B cell (primary cell): ENCODE data around the gene DGUOK. TPM values are rescaled to one million over a fixed set of nuclear protein-coding genes. Genes with fewer than 3 reads are reported as not detected.

Source experiments
- ATAC-seq: fragments of 200-7000 bp; cut with Tn5 transposase; one replicate; pipeline ENCODE4 v1.10.0; 2021; ENCODE audit warnings: low read depth, mild to moderate bottlenecking, moderate number of reproducible peaks, moderate library complexity
- CTCF ChIA-PET: fragments of 350-600 bp; sonication (Branson Sonifier 250); formaldehyde crosslinking; loops from one replicate; lab custom pipeline; 2021; ENCODE audit warnings: antibody characterized with exemption, inconsistent platforms; lab: Charles Lee
- POLR2A ChIA-PET: fragments of 350-600 bp; sonication (Branson Sonifier 250); formaldehyde crosslinking; loops from one replicate; lab custom pipeline; 2021; ENCODE audit warnings: antibody characterized with exemption; lab: Charles Lee
- DNase-seq: peaks from one replicate; pipeline ENCODE4 v3.0.0; 2013
- H2AFZ ChIP-seq: 2 replicates; pipeline ENCODE4 v1.6.1; 2012; ENCODE audit warnings: mild to moderate bottlenecking, low read depth, low read length; ENCODE audit not compliant: insufficient read depth, poor library complexity, severe bottlenecking
- H3K27ac ChIP-seq, 2 donors: 1 replicate in 1 of 2; 2 replicates in 1 of 2; pipeline ENCODE4 v1.5.1; 2012 to 2013; ENCODE audit warnings: low read length in 2 of 2, mild to moderate bottlenecking in 2 of 2, moderate library complexity in 1 of 2
- H3K27me3 ChIP-seq, 4 experiments: fragments of 200-600 bp in 1 of 4; sonication (generic) in 1 of 4; replicated peaks in 1 of 4; 1 replicate in 2 of 4; 2 replicates in 2 of 4; pipeline versions ENCODE4 v1.6.1 to v1.7.0; 2013 to 2016; ENCODE audit warnings: low read length in 3 of 4, mild to moderate bottlenecking in 2 of 4, mixed read lengths in 1 of 4, moderate library complexity in 1 of 4; ENCODE audit not compliant: insufficient read depth in 4 of 4, control insufficient read depth in 3 of 4; ENCODE audit errors: control extremely low read depth in 1 of 4
- H3K36me3 ChIP-seq, 2 experiments: replicated peaks in 1 of 2; 1 replicate in 1 of 2; 2 replicates in 1 of 2; pipeline versions ENCODE4 v1.6.1 to v1.7.1; 2013; ENCODE audit warnings: low read length in 1 of 2; ENCODE audit not compliant: insufficient read depth in 2 of 2, control insufficient read depth in 1 of 2; ENCODE audit errors: control extremely low read depth in 1 of 2, extremely low read depth in 1 of 2
- H3K4me1 ChIP-seq, 2 donors: fragments of 200-600 bp in 1 of 2; sonication (generic) in 1 of 2; 1 replicate in 1 of 2; 2 replicates in 1 of 2; pipeline versions ENCODE4 v1.5.1 to v1.6.1; 2013 to 2017; ENCODE audit warnings: low read length in 2 of 2; ENCODE audit not compliant: control insufficient read depth in 2 of 2, insufficient read depth in 2 of 2
- H3K4me2 ChIP-seq: replicated peaks from 2 replicates; pipeline ENCODE3; 2012; ENCODE audit warnings: mild to moderate bottlenecking, low read depth, low read length; ENCODE audit not compliant: poor library complexity, severe bottlenecking
- H3K4me3 ChIP-seq, 5 experiments: fragments of 200-600 bp in 1 of 5; sonication (generic) in 1 of 5; 1 replicate in 3 of 5; 2 replicates in 2 of 5; pipeline versions ENCODE4 v1.5.1 to v1.7.0; 2011 to 2016; ENCODE audit warnings: low read length in 4 of 5, mild to moderate bottlenecking in 4 of 5, low read depth in 2 of 5, control low read depth in 1 of 5, moderate library complexity in 1 of 5; ENCODE audit not compliant: insufficient read depth in 1 of 5; ENCODE audit errors: control extremely low read depth in 1 of 5, extremely low read depth in 1 of 5
- H3K79me2 ChIP-seq: fragments of 200-600 bp; sonication (generic); one replicate; pipeline ENCODE4 v1.6.0; 2016; ENCODE audit warnings: low read length; ENCODE audit not compliant: control insufficient read depth, insufficient read depth
- H3K9ac ChIP-seq: fragments of 200-600 bp; sonication (generic); 2 replicates; pipeline ENCODE4 v1.6.1; 2017; ENCODE audit warnings: mild to moderate bottlenecking, low read length, moderate library complexity
- H3K9me3 ChIP-seq, 3 donors: one replicate each; pipeline versions ENCODE4 v1.6.1 to v1.7.1; 2013; ENCODE audit warnings: low read length in 2 of 3; ENCODE audit not compliant: control insufficient read depth in 2 of 3, insufficient read depth in 1 of 3; ENCODE audit errors: control extremely low read depth in 1 of 3
- H4K20me1 ChIP-seq: 2 replicates; pipeline ENCODE4 v1.6.0; 2012; ENCODE audit warnings: mild to moderate bottlenecking, low read length; ENCODE audit not compliant: insufficient read depth, control insufficient read depth, poor library complexity, severe bottlenecking
- H3K27ac Mint-ChIP-seq: one replicate; pipeline ENCODE4 v1.8.0; 2021; ENCODE audit warnings: mixed read lengths
- H3K27me3 Mint-ChIP-seq: one replicate; pipeline ENCODE4 v1.8.0; 2021; ENCODE audit warnings: mixed read lengths
- H3K4me1 Mint-ChIP-seq: one replicate; pipeline ENCODE4 v1.8.0; 2021; ENCODE audit warnings: mixed read lengths
- H3K4me3 Mint-ChIP-seq: one replicate; pipeline ENCODE4 v1.8.0; 2021; ENCODE audit warnings: mixed read lengths
- H3K9me3 Mint-ChIP-seq: one replicate; pipeline ENCODE4 v1.8.0; 2022; ENCODE audit warnings: mixed read lengths; ENCODE audit not compliant: insufficient read depth
- EZH2 ChIP-seq: IDR thresholded peaks from 2 replicates; pipeline ENCODE4 v1.6.1; 2012; ENCODE audit warnings: borderline replicate concordance, low read depth, mild to moderate bottlenecking, moderate library complexity, low read length; ENCODE audit not compliant: insufficient read depth, poor library complexity, severe bottlenecking
- WGBS: methylation state at CpG from one replicate; pipeline ENCODE4 v1.1.5; 2013; ENCODE audit warnings: missing lambda C conversion rate; ENCODE audit not compliant: insufficient coverage; 5-methylcytosine and 5-hydroxymethylcytosine counted together
- intact Hi-C: fragments of 100-400 bp; cut with micrococcal nuclease; formaldehyde crosslinking; loops from one replicate; pipeline ENCODE4 v1.10.0; 2022
- polyA plus RNA-seq: library from polyadenylated mRNA; depleted of rRNA; stranded (reverse); fragments of >200 nt; gene quantifications from 2 replicates; pipeline ENCODE4 v1.2.3, GENCODE V29; 2012
- total RNA-seq, 2 donors: library from RNA; stranded (reverse); fragments of 120-200 nt in 1 of 2; gene quantifications; 1 replicate in 1 of 2; 2 replicates in 1 of 2; pipeline versions ENCODE4 v1.2.3 to v1.2.4, GENCODE V29; 2013 to 2022
- TF ChIP-seq, protein P1 (sequence below): fragments of 200-600 bp; IDR thresholded peaks from one replicate; pipeline ENCODE4 v1.8.0; 2022; ENCODE audit warnings: antibody characterized with exemption, mild to moderate bottlenecking

Gene DGUOK
- total and polyA plus RNA-seq, 2 donors (not counting 1 experiment from before 2014, with no cell fraction given), result 61.7 to 81.5 TPM

- no peaks in the 10 kb centered on the region for H3K27me3 ChIP-seq
- peaks cover 88% of the 10 kb centered on the region for H3K79me2 ChIP-seq
- peaks cover 15 to 29% of the 10 kb centered on the region in 2 donors for H3K4me1 ChIP-seq
- DNase-seq (peak; percentile 86), ATAC-seq (peak; percentile 98)
- H2AFZ ChIP-seq, result peak overlapping the region; percentile 55
- H3K27ac ChIP-seq, result no peak overlapping the region
- ChIA-PET CTCF (interaction anchor here (1.0 to 3.2 kb wide), 10 partner anchors 15 to 332 kb away, joined by 3 to 19 read pairs (median 4); partner anchors contain the start of genes BOLA3 and STAMBP), POLR2A (interaction anchor here (0.5 to 1.0 kb wide), 3 partner anchors 76 to 158 kb away, joined by 3 read pairs; no protein-coding TSS in a partner anchor)
- peak overlapping the region; percentile 85 for H3K4me2 ChIP-seq
- peak overlapping the region; percentile 53 for H3K27ac Mint-ChIP-seq
- no peaks in the 10 kb centered on the region for H3K9me3 Mint-ChIP-seq
- peaks cover 0 to 17% of the 10 kb centered on the region in 2 experiments for H3K36me3 ChIP-seq
- peak overlapping the region; percentile 87 for H3K4me3 Mint-ChIP-seq
- H3K27me3 Mint-ChIP-seq, result no peaks in the 10 kb centered on the region
- TF ChIP-seq, protein P1, sequence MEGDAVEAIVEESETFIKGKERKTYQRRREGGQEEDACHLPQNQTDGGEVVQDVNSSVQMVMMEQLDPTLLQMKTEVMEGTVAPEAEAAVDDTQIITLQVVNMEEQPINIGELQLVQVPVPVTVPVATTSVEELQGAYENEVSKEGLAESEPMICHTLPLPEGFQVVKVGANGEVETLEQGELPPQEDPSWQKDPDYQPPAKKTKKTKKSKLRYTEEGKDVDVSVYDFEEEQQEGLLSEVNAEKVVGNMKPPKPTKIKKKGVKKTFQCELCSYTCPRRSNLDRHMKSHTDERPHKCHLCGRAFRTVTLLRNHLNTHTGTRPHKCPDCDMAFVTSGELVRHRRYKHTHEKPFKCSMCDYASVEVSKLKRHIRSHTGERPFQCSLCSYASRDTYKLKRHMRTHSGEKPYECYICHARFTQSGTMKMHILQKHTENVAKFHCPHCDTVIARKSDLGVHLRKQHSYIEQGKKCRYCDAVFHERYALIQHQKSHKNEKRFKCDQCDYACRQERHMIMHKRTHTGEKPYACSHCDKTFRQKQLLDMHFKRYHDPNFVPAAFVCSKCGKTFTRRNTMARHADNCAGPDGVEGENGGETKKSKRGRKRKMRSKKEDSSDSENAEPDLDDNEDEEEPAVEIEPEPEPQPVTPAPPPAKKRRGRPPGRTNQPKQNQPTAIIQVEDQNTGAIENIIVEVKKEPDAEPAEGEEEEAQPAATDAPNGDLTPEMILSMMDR, result no peak
- TF ChIP-seq EZH2, result no peak
- H3K9ac ChIP-seq, result peak overlapping the region; percentile 59
- intact Hi-C loops, result loop anchor here (1.0 to 2.0 kb wide), 4 partner anchors 16 to 174 kb away; partner anchors contain the start of genes DGUOK and STAMBP
- H4K20me1 ChIP-seq, result peaks cover 94% of the 10 kb centered on the region
- peaks cover 66% of the 10 kb centered on the region for H3K4me1 Mint-ChIP-seq
- WGBS, result 5% methylated on average over 63 of the region's 68 CpGs
- H3K9me3 ChIP-seq, result no peaks in the 10 kb centered on the region
- H3K4me3 ChIP-seq, result peak overlapping the region in 4 of 5 experiments; percentile 35 to 60 (median 52)
Observed at GRCh38 chr2:74002505-74003421, 76.1 kb downstream of the DGUOK start.
